ENCODE measurements around the gene SENP3.

The SENP3 gene

GRCh38 chr17:7583253-7584109 is 21.8 kb downstream of the SENP3 start, which contains the start of gene MPDU1:
Gene MPDU1 (plus strand): TSS chr17:7583852. CDS start chr17:7583863, 11 bp downstream.
- Histone ChIP-seq H3K27ac (peak within 1 kb of the TSS; percentile 97 to 100 (median 100)), H3K27me3 (no peaks in the 10 kb centered on the region), H3K4me1 (peaks cover 62 to 92% (median 88%) of the 10 kb centered on the region in 10 experiments), H3K4me2 (peak within 1 kb of the TSS; percentile 94 to 100 (median 98)), H3K4me3 (peak within 1 kb of the TSS; percentile 64 to 100 (median 74)), H3K36me3 (peaks cover 26 to 61% (median 53%) of the 10 kb centered on the region in 11 experiments), H3K9ac (peak within 1 kb of the TSS; percentile 95 to 100 (median 100)), H4K20me1 (peaks cover 7 to 41% (median 9%) of the 10 kb centered on the region in 11 experiments; a peak in 20 of 22 replicates), H3K9me3 (replicated peaks in 1 of 11) (no peaks in the 10 kb centered on the region)
- TF ChIP-seq Cebpa-rat (IDR thresholded peaks at IDR 0.05) = no peak

GRCh38 chr17:7586673-7587419 is 25.1 kb downstream of the SENP3 start:
- peak overlapping the region in 10 of 11 experiments; percentile 8 to 55 (median 46); a peak in 13 of 22 replicates for H3K27ac ChIP-seq
- no peaks in the 10 kb centered on the region for H3K27me3 ChIP-seq
- H3K36me3 ChIP-seq = peaks cover 30 to 71% (median 60%) of the 10 kb centered on the region in 11 experiments
- H3K4me1 ChIP-seq = peaks cover 50 to 77% (median 69%) of the 10 kb centered on the region in 10 experiments
- peak overlapping the region in 10 of 11 experiments; percentile 33 to 60 (median 53); a peak in 14 of 22 replicates for H3K9ac ChIP-seq
- H3K4me2 ChIP-seq = peak overlapping the region in 10 of 11 experiments; percentile 17 to 100 (median 48); a peak in 18 of 22 replicates
- H4K20me1 ChIP-seq = peaks cover 0 to 43% (median 12%) of the 10 kb centered on the region in 11 experiments; a peak in 14 of 22 replicates
- TF ChIP-seq Cebpa-rat (IDR thresholded peaks at IDR 0.05) = no peak
- no peak overlapping the region for H3K4me3 ChIP-seq
- H3K9me3 ChIP-seq (replicated peaks in 1 of 11) = no peaks in the 10 kb centered on the region

- TF ChIP-seq Cebpa-rat (IDR thresholded peaks at IDR 0.05) = no peak
- Histone ChIP-seq H3K27me3 (no peaks in the 10 kb centered on the region), H3K27ac (peak overlapping the region in 9 of 11 experiments; percentile 27 to 55 (median 48); a peak in 16 of 22 replicates), H3K36me3 (peaks cover 32 to 77% (median 66%) of the 10 kb centered on the region in 11 experiments), H3K4me2 (peak overlapping the region in 10 of 11 experiments; percentile 17 to 95 (median 48); a peak in 19 of 22 replicates), H3K4me1 (peaks cover 43 to 71% (median 62%) of the 10 kb centered on the region in 10 experiments), H3K9ac (peak overlapping the region; percentile 33 to 60 (median 52); a peak in 16 of 22 replicates), H3K4me3 (0 out of 20 replicates have a peak overlapping the region, but pooled peaks of 1 of the 10 experiments have one; percentile 5), H4K20me1 (peaks cover 0 to 48% (median 12%) of the 10 kb centered on the region in 11 experiments; a peak in 14 of 22 replicates), H3K9me3 (replicated peaks in 1 of 11) (no peaks in the 10 kb centered on the region)
Measured at GRCh38 chr17:7587420-7588151, 25.9 kb downstream of the SENP3 start.

GRCh38 chr17:7588553-7589203 is 27.0 kb downstream of the SENP3 start:
- Histone ChIP-seq H3K4me3 (no peak overlapping the region), H3K36me3 (peaks cover 37 to 85% (median 75%) of the 10 kb centered on the region in 11 experiments), H3K9me3 (replicated peaks in 1 of 11) (no peaks in the 10 kb centered on the region), H3K27me3 (no peaks in the 10 kb centered on the region), H4K20me1 (peaks cover 0 to 53% (median 12%) of the 10 kb centered on the region in 11 experiments; a peak in 13 of 22 replicates), H3K9ac (peak overlapping the region in 9 of 11 experiments; percentile 15 to 60 (median 49); a peak in 11 of 22 replicates), H3K27ac (peak overlapping the region in 6 of 11 experiments; percentile 6 to 53 (median 36); a peak in 6 of 22 replicates), H3K4me2 (peak overlapping the region in 6 of 11 experiments; percentile 48 to 95 (median 57); a peak in 11 of 22 replicates), H3K4me1 (peaks cover 33 to 62% (median 53%) of the 10 kb centered on the region in 10 experiments)
- no peak for TF ChIP-seq Cebpa-rat (IDR thresholded peaks at IDR 0.05)

- peaks cover 31 to 60% (median 51%) of the 10 kb centered on the region in 10 experiments for H3K4me1 ChIP-seq
- H3K9ac ChIP-seq = peak overlapping the region in 10 of 11 experiments; percentile 8 to 67 (median 48); a peak in 16 of 22 replicates
- H3K9me3 ChIP-seq (replicated peaks in 1 of 11) = no peaks in the 10 kb centered on the region
- TF ChIP-seq Cebpa-rat (IDR thresholded peaks at IDR 0.05) = no peak
- H3K36me3 ChIP-seq = peaks cover 44 to 91% (median 81%) of the 10 kb centered on the region in 11 experiments
- peak overlapping the region; percentile 27 to 95 (median 59); a peak in 21 of 22 replicates for H3K4me2 ChIP-seq
- peak overlapping the region in 3 of 11 experiments; percentile 27 to 39 (median 32); a peak in 3 of 22 replicates for H3K27ac ChIP-seq
- no peak overlapping the region for H3K4me3 ChIP-seq
- H3K27me3 ChIP-seq = no peaks in the 10 kb centered on the region
- H4K20me1 ChIP-seq = peaks cover 0 to 55% (median 12%) of the 10 kb centered on the region in 11 experiments; a peak in 13 of 22 replicates
Measured at GRCh38 chr17:7589204-7589868, 27.6 kb downstream of the SENP3 start.

GRCh38 chr17:7589891-7590691 is 28.4 kb downstream of the SENP3 start, which contains the start of gene SOX15:
Gene SOX15 (minus strand): TSS chr17:7590094. CDS start chr17:7589676, 418 bp downstream.
- H3K4me2 ChIP-seq = peak within 1 kb of the TSS; percentile 27 to 95 (median 59); a peak in 21 of 22 replicates
- H3K27ac ChIP-seq = peak within 1 kb of the TSS in 4 of 11 experiments; percentile 6 to 39 (median 30); a peak in 4 of 22 replicates

More at GRCh38 chr17:7589891-7590691, 28.4 kb downstream of the SENP3 start, which contains the start of gene SOX15:
- peaks cover 0 to 55% (median 12%) of the 10 kb centered on the region in 11 experiments; a peak in 13 of 22 replicates for H4K20me1 ChIP-seq
- peak within 1 kb of the TSS in 10 of 11 experiments; percentile 8 to 67 (median 48); a peak in 17 of 22 replicates for H3K9ac ChIP-seq
- TF ChIP-seq Cebpa-rat (IDR thresholded peaks at IDR 0.05) = no peak
- no peak within 1 kb of the TSS for H3K4me3 ChIP-seq
- H3K4me1 ChIP-seq = peaks cover 24 to 52% (median 44%) of the 10 kb centered on the region in 10 experiments
- peaks cover 51 to 96% (median 88%) of the 10 kb centered on the region in 11 experiments for H3K36me3 ChIP-seq
- no peaks in the 10 kb centered on the region for H3K9me3 ChIP-seq (replicated peaks in 1 of 11)
- H3K27me3 ChIP-seq = no peaks in the 10 kb centered on the region
